HFF-Myc (cell line): ENCODE measurements around the gene ANKS1A.

Source experiments
- DNase-seq: peaks from one replicate; pipeline ENCODE4 v3.0.0-alpha.2; 2011; ENCODE audit warnings: low read depth; ENCODE audit errors: extremely low read depth
- H3K4me3 ChIP-seq: replicated peaks from 2 replicates; pipeline ENCODE4 v1.5.1; 2011; ENCODE audit warnings: low read depth, mild to moderate bottlenecking, control low read depth, low read length
- TF ChIP-seq, protein P1 (sequence below): IDR thresholded peaks from 2 replicates; pipeline ENCODE4 v1.5.1; 2012; ENCODE audit warnings: mild to moderate bottlenecking, low read depth, low read length, control low read depth; ENCODE audit errors: missing control alignments

ANKS1A gene

DNA sequence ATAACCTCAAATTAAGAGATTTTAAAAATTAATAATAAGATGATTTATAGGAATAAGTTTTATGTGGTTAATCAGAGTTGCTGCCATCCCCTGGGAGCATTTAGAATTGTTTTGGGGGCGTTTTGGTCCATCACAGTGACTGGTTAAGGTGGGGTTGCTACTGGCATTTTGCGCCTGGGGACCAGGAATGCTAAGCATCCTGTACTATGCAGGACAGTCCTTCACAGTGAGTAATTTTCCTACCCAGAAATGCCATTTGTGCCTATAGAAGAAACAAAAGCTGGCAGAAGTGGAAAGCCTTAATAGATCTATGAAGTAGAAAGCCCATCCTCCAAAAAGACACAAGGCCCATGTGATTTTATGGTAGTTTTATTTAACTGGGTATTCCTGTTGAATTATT lies 118.0 kb downstream of the ANKS1A start:
- TF ChIP-seq, protein P1, sequence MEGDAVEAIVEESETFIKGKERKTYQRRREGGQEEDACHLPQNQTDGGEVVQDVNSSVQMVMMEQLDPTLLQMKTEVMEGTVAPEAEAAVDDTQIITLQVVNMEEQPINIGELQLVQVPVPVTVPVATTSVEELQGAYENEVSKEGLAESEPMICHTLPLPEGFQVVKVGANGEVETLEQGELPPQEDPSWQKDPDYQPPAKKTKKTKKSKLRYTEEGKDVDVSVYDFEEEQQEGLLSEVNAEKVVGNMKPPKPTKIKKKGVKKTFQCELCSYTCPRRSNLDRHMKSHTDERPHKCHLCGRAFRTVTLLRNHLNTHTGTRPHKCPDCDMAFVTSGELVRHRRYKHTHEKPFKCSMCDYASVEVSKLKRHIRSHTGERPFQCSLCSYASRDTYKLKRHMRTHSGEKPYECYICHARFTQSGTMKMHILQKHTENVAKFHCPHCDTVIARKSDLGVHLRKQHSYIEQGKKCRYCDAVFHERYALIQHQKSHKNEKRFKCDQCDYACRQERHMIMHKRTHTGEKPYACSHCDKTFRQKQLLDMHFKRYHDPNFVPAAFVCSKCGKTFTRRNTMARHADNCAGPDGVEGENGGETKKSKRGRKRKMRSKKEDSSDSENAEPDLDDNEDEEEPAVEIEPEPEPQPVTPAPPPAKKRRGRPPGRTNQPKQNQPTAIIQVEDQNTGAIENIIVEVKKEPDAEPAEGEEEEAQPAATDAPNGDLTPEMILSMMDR: no peak
- H3K4me3 ChIP-seq: no peak overlapping the region
- no peak for DNase-seq

DNA sequence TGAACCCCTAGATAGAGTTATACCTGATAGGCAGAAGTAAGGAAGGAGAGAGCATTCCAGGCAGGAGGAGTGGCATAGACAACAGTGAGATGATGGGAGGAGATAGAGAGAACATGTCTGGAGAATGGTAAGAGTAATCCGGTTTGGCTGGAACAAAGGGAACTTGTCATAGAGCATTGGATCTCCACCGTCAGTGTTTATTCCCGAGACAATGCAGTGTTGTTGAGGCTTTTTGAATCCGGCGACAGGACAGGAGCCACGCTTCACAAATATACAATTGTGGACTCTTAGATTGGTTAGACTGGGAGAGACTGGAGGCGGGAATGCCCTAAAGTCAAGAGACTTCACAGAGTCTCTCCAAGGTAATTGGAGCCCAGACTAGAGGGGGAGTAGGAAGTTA lies 119.8 kb downstream of the ANKS1A start:
- no peak overlapping the region for H3K4me3 ChIP-seq
- DNase-seq: no peak
- TF ChIP-seq, protein P1: no peak

DNA sequence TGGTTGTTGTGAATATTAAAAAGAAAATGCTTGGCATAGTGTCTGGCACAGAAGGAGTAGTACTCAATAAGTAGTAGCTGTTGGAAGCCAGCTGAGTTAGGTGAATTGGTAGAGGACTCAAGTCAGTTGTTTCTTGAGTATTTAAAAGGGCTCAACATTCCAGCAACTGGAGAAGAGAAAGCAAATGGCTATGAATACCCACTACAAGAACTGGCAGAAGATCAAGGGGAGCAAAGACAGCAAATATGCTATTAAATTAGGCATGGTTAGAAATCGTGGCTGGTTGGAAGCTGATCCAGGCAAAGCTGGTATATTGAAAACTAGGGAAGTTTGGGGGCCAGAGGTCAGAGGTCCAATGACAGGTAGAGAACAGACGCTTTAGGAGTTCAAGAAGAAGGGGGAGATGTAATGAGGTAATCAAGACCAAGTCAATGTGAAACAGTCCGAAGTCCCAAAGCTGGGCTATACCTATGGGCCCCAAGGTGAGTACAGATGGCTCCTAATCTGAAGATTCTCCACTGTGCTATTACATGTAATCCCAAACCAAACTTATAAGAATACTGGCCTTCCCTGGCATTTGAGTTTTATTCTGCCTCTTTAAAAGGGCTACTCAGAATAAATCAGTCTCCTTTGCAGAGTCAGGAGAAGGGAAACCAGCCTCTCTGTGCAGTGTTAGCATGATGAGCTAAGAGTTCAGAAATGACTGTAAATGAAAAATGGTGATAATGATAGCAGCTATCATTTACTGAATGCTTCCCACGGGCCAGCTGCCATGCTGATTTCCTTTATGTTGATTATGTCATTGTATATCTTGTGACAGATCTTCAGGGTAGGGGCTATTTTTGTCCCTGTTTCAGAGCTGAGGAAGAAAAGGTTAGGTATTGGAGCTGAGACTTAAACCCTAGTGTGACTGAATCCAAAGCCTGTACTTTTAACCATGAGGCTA lies 122.3 kb downstream of the ANKS1A start:
- TF ChIP-seq, protein P1: no peak
- no peak overlapping the region for H3K4me3 ChIP-seq
- no peak for DNase-seq

DNA sequence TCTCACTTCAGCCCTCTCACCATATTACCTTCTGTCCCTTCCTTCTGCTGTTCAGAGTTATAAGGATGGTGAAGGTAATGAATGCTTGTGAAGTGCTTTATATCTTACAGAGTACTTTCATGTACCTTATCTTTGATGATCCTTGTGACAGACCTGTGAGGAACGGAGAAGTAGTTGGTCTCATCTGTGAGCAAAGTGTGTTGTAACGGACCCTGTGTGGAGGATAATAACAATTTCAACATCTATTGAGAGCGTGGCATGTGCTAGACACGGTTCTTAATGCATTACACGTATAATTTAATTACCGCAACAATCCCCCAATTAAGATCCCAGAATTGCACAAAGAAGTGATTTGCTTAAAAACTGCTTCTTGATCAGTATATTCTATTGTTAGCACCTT lies 124.6 kb downstream of the ANKS1A start:
- TF ChIP-seq, protein P1: no peak
- no peak for DNase-seq
- no peak overlapping the region for H3K4me3 ChIP-seq

DNA sequence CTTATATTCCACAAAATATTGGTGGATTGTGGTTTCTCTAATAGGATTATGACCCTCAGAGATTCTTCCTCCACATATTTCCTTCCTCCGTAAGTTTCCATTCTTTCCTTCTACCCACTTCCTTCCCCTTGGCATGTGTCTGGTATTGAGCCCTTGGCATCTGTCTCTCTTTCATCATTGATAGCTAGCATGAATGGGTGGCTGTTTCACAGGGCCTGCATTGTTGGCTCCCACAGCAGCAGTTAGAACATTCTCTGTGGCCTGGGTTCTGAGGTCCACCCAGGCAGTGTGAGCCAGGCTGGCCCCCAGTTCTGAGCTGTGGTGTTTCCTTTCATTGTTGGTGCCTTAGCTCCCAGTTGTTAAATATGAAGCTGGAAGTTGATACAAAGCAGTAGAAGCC lies 125.3 kb downstream of the ANKS1A start:
- H3K4me3 ChIP-seq: no peak overlapping the region
- TF ChIP-seq, protein P1: no peak
- no peak for DNase-seq

DNA sequence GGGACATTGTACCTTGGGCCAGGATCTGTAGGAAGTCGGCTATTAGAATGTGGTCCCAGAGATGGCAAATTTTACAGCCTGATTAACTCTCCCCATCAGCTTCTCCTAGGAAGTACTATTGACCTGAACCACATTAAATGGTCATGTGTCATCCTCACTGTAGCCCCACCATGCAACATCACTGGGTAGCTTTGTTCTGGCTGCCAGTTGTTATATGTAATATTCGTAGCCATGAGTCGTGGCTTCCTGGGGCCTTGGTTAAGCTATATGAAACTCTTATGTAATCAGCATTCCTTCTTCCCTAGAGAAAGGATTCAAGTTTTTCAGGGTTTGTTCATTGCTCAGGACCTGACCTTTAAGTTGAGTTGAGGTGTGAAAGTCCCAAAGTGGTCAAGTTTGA lies 125.7 kb downstream of the ANKS1A start:
- H3K4me3 ChIP-seq: no peak overlapping the region
- DNase-seq: no peak
- TF ChIP-seq, protein P1: no peak
